Measurements from ENCODE around the gene SEM1. TPM values are rescaled to one million over a fixed set of nuclear protein-coding genes. Genes with fewer than 3 reads are reported as not detected.

SEM1 gene
- total and polyA plus RNA-seq, 8 donors, result 5.1 to 98.3 (median 71.4) TPM

- TF ChIP-seq POLR2AphosphoS5 (IDR thresholded peaks at IDR 0.05) (no peak), POLR2A (IDR thresholded peaks at IDR 0.05) (no peak), EP300 (IDR thresholded peaks at IDR 0.05) (no peak), CTCF (IDR thresholded peaks at IDR 0.05) (no peak)
- intact Hi-C loops (cut with DNase I; ENCODE audit: low total_unique reads), result no loop called here
- no peaks in the 10 kb centered on the region for H3K4me1 ChIP-seq
- H3K9me3 ChIP-seq, result no peaks in the 10 kb centered on the region
- H3K4me3 ChIP-seq, result no peak overlapping the region
- WGBS, 5 donors, result 90 to 97% (median 91%) methylated on average over 3 of the region's 3 CpGs
- DNase-seq, result no peak
- H3K36me3 ChIP-seq, result peaks cover 0 to 34% (median 24%) of the 10 kb centered on the region in 4 donors
- no peaks in the 10 kb centered on the region for H3K27me3 ChIP-seq
- H3K27ac ChIP-seq, result no peak overlapping the region
These were observed 37.8 kb downstream of the SEM1 start for GRCh38 chr7:96671854-96672253.

- no peaks in the 10 kb centered on the region for H3K9me3 ChIP-seq
- H3K27me3 ChIP-seq, result no peaks in the 10 kb centered on the region
- TF ChIP-seq EP300 (IDR thresholded peaks at IDR 0.05) (no peak), POLR2AphosphoS5 (IDR thresholded peaks at IDR 0.05) (no peak), POLR2A (IDR thresholded peaks at IDR 0.05) (no peak), CTCF (IDR thresholded peaks at IDR 0.05) (no peak)
- no peak overlapping the region for H3K27ac ChIP-seq
- intact Hi-C loops (cut with DNase I; ENCODE audit: low total_unique reads), result no loop called here
- H3K4me1 ChIP-seq, result no peaks in the 10 kb centered on the region
- WGBS, 5 donors, result 68 to 79% (median 76%) methylated on average over 3 of the region's 3 CpGs
- DNase-seq, result peak in 1 of 2 donors; percentile 13
- no peak overlapping the region for H3K4me3 ChIP-seq
- peaks cover 0 to 45% (median 24%) of the 10 kb centered on the region in 4 donors for H3K36me3 ChIP-seq
These were observed 39.0 kb downstream of the SEM1 start for GRCh38 chr7:96670338-96671289.

GRCh38 chr7:96669812-96670211 lies 39.8 kb downstream of the SEM1 start:
- TF ChIP-seq POLR2AphosphoS5 (IDR thresholded peaks at IDR 0.05) (no peak), CTCF (IDR thresholded peaks at IDR 0.05) (no peak), POLR2A (IDR thresholded peaks at IDR 0.05) (no peak), EP300 (IDR thresholded peaks at IDR 0.05) (no peak)
- H3K36me3 ChIP-seq, result peaks cover 0 to 45% (median 24%) of the 10 kb centered on the region in 4 donors
- H3K27ac ChIP-seq, result no peak overlapping the region
- H3K9me3 ChIP-seq, result no peaks in the 10 kb centered on the region
- DNase-seq, result no peak
- intact Hi-C loops (cut with DNase I; ENCODE audit: low total_unique reads), result no loop called here
- H3K4me1 ChIP-seq, result no peaks in the 10 kb centered on the region
- no peak overlapping the region for H3K4me3 ChIP-seq
- H3K27me3 ChIP-seq, result no peaks in the 10 kb centered on the region

GRCh38 chr7:96667026-96667425 lies 42.6 kb downstream of the SEM1 start:
- H3K9me3 ChIP-seq, result no peaks in the 10 kb centered on the region
- H3K27me3 ChIP-seq, result no peaks in the 10 kb centered on the region
- no peak overlapping the region for H3K4me3 ChIP-seq
- intact Hi-C loops (cut with DNase I; ENCODE audit: low total_unique reads), result no loop called here
- DNase-seq, result no peak
- H3K36me3 ChIP-seq, result peaks cover 0 to 45% (median 13%) of the 10 kb centered on the region in 4 donors
- 89 to 99% (median 98%) methylated on average over 5 of the region's 5 CpGs for WGBS, 5 donors
- TF ChIP-seq EP300 (IDR thresholded peaks at IDR 0.05) (no peak), POLR2AphosphoS5 (IDR thresholded peaks at IDR 0.05) (no peak), POLR2A (IDR thresholded peaks at IDR 0.05) (no peak), CTCF (IDR thresholded peaks at IDR 0.05) (no peak)
- no peak overlapping the region for H3K27ac ChIP-seq
- H3K4me1 ChIP-seq, result no peaks in the 10 kb centered on the region
